Mucosa of stomach (tissue), 1 donor: ENCODE data around the gene TTLL4.
"Not testable (repeated sequence)": the region's sequence is repeated elsewhere in the genome, so short reads cannot be mapped to it uniquely, and the experiment has no call there.

Experiments
- H3K27me3 ChIP-seq: one replicate; pipeline ENCODE4 v1.7.0; 2013; ENCODE audit warnings: mild to moderate bottlenecking, low read length; ENCODE audit not compliant: control insufficient read depth, insufficient read depth
- H3K36me3 ChIP-seq: one replicate; pipeline ENCODE4 v1.7.0; 2013; ENCODE audit warnings: low read length; ENCODE audit not compliant: control insufficient read depth, insufficient read depth
- H3K4me1 ChIP-seq: one replicate; pipeline ENCODE4 v1.7.0; 2013; ENCODE audit warnings: mild to moderate bottlenecking, low read length; ENCODE audit not compliant: control insufficient read depth, insufficient read depth
- H3K4me3 ChIP-seq: one replicate; pipeline ENCODE4 v1.7.0; 2013; ENCODE audit warnings: low read length
- H3K9ac ChIP-seq: one replicate; pipeline ENCODE4 v1.7.0; 2013; ENCODE audit warnings: mild to moderate bottlenecking, low read length, moderate library complexity
- H3K9me3 ChIP-seq: one replicate; pipeline ENCODE4 v1.7.0; 2013; ENCODE audit warnings: mild to moderate bottlenecking, low read length, moderate library complexity; ENCODE audit not compliant: control insufficient read depth
- donor health status: Pancreatic carcinoma.

TTLL4 gene

DNA sequence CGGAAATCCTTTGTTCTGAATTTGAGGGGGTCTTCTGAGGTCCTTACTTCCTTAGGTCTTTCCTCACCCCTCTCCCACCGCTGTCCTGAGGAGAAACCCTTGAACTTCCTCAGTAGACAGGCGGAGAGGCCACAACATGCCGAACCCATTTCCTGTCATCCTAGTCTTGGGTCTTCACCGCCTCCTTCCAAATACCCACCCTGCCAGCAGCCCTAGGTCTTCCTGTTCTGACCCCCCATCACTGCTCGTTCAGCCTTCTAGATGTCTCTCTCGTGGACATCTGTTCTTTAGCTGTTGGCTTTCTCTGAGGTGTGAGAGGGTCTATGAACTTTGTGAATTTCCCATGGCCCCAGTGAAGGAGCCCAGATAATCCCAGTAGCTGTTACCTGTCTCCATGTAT, 44.1 kb downstream of the TTLL4 start:
- H3K9me3 ChIP-seq = no peaks in the 10 kb centered on the region
- peaks cover 21% of the 10 kb centered on the region for H3K36me3 ChIP-seq
- H3K9ac ChIP-seq = no peak overlapping the region
- H3K27me3 ChIP-seq = no peaks in the 10 kb centered on the region
- H3K4me3 ChIP-seq = no peak overlapping the region
- no peaks in the 10 kb centered on the region for H3K4me1 ChIP-seq

DNA sequence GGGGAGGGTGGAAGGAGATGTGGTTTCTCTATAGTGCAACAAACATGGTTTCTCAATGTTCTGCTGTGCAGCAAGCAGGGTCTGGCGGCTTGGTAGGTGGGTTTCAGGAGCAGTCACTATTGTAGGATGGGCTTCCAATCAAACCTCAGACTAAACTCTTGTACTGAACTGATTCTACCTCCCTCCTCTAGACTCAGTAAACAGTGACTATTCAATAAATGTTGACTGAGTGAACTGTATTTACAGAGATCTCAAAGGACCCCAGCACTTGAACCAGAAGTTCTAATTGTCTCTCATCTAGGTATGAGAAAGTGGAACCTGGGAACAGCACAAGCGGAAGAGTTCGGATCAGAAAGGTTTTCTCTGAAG, 44.5 kb downstream of the TTLL4 start:
- H3K4me3 ChIP-seq = no peak overlapping the region
- H3K9me3 ChIP-seq = no peaks in the 10 kb centered on the region
- peaks cover 19% of the 10 kb centered on the region for H3K36me3 ChIP-seq
- no peaks in the 10 kb centered on the region for H3K27me3 ChIP-seq
- H3K9ac ChIP-seq = no peak overlapping the region
- H3K4me1 ChIP-seq = no peaks in the 10 kb centered on the region

DNA sequence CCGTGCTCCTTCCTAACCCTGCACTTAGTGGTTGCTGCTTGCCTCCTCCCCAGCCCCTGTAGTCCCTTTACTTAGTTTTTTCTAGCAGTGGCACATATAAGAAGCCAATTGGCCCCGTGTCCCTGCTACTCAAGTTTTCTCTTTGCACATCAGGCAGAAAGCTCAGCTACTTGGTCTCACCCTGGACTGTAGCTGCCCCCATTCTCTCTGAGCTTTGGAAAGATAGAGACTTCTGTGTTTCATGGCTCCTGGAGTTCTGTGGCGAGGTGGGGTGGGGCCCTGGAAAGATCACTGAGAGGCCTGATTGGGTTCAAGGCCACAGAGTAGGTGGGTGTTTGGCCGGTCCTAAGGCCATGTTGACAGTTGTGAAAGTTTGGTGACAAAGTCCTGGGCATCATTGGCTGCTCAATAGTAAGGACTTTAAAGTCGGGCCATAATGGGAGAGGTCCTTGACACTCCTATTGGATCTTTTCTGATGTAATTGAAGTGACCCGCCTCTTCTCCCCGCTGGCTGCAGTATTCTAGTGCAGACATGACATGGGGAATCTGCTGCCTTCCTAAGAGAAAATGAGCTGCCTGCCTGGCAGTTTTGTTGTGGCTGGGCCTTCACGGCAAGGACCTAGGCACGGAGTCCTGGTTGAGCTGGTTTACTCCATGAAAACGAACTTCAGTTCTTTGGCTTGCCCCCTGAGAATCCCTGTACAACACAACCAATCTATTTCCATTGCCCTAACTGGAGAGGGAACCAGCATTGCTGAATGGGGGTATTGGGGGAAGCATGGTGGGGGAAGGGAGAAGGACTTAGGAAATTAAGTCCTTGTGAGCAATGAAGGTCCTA, 45.2 kb downstream of the TTLL4 start:
- H3K4me3 ChIP-seq = no peak overlapping the region
- H3K36me3 ChIP-seq = peaks cover 14% of the 10 kb centered on the region
- H3K9me3 ChIP-seq = no peaks in the 10 kb centered on the region
- no peak overlapping the region for H3K9ac ChIP-seq
- H3K27me3 ChIP-seq = no peaks in the 10 kb centered on the region
- no peaks in the 10 kb centered on the region for H3K4me1 ChIP-seq

DNA sequence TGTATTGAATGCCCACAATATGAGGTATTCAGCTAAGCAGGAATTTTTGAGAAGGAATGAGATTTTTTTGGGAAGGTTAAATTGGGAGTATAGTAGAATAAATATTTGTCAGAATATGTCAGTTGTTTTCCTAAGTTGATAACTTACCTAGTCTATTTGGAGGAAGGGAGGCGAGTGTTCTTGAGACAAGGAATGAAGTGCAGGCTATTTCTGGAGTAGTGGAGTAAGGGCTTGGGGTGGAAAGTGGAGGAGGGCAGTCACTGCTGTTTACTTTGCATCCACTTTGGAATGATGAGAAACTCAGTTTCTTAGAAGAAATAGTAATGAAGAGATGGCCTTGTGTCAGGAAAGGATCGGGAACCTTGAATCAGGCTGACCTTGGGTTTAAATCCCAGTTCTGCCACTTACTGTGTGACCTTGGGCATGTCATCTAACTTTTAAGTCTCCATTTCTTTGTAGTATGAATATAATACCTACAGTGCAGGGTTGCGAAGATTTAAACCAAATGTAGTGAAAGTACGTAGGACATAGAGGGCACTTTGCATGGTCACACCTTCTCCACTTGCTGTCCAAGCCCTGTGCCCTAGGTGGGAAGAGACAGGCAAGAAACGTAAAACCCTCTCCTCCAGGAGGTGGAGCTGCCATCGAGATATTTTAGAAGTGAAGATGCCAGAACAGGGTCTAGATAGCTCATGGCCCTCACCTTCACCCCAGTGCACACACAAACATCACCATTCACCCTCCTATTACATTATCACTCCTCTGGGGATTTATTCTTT, 46.2 kb downstream of the TTLL4 start:
- Histone ChIP-seq H3K9ac (no peak overlapping the region), H3K27me3 (no peaks in the 10 kb centered on the region), H3K36me3 (peaks cover 9% of the 10 kb centered on the region), H3K9me3 (no peaks in the 10 kb centered on the region), H3K4me3 (no peak overlapping the region), H3K4me1 (no peaks in the 10 kb centered on the region)

DNA sequence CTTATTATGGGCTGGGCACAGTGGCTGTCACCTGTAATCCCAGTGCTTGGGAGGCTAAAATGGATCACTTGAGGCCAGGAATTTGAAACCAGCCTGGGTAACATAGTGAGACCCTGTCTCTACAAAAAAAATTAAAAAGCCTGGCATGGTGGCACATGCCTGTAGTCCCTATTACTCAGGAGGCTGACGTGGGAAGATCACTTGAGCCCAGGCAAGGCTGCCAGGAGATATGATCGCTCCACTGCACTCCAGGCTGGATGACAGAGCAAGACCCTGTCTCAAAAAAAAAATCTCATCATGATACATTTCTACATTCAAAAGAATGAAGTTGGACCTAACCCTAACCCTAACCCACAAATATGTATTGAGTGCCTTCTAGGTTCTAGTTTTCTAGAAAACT, 51.2 kb downstream of the TTLL4 start:
- Histone ChIP-seq H3K9me3 (no peaks in the 10 kb centered on the region), H3K27me3 (no peaks in the 10 kb centered on the region), H3K4me3 (no peak overlapping the region), H3K4me1 (no peaks in the 10 kb centered on the region), H3K36me3 (no peaks in the 10 kb centered on the region), H3K9ac (no peak overlapping the region)

DNA sequence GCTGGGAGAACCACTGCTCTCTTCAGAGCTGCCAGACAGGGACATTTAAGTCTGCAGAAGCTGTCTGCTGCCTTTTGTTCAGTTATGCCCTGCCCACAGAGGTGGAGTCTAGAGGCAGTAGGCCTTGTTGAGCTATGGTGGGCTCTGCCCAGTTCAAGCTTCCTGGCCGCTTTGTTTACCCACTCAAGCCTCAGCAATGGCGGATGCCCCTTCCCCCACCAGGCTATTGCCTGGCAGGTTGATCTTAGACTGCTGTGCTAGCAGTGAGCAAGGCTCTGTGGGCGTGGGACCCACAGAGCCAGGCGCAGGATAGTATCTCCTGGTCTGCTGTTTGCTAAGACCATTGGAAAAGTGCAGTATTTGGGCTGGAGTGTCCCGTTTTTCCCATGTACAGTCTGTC, 62.1 kb downstream of the TTLL4 start:
- H3K9ac ChIP-seq, H3K27me3 ChIP-seq, H3K4me3 ChIP-seq, H3K36me3 ChIP-seq, H3K9me3 ChIP-seq, H3K4me1 ChIP-seq: not testable (repeated sequence)

DNA sequence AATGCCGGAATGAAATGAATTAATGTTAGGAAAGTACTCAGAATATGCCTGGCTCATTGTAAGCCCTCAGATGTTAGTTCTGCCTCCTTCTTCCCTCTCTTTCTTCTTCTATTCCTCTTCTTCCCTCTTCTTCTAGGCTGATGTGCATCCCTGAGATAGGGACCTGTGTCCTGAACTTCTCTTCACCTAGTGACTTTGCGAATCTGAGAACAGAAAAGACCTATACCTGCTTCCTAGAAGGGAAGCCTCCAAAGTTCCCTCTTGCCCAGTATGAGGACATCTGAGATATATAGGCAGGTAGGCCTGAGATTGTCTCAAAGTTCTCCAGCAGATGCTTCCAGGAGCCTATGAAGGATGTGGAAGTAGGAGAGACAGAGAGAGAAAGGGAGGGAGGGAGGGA, 63.2 kb downstream of the TTLL4 start:
- no peak overlapping the region for H3K9ac ChIP-seq
- no peak overlapping the region for H3K4me3 ChIP-seq
- H3K9me3 ChIP-seq = no peaks in the 10 kb centered on the region
- no peaks in the 10 kb centered on the region for H3K27me3 ChIP-seq
- peaks cover 1% of the 10 kb centered on the region for H3K4me1 ChIP-seq
- H3K36me3 ChIP-seq = no peaks in the 10 kb centered on the region

DNA sequence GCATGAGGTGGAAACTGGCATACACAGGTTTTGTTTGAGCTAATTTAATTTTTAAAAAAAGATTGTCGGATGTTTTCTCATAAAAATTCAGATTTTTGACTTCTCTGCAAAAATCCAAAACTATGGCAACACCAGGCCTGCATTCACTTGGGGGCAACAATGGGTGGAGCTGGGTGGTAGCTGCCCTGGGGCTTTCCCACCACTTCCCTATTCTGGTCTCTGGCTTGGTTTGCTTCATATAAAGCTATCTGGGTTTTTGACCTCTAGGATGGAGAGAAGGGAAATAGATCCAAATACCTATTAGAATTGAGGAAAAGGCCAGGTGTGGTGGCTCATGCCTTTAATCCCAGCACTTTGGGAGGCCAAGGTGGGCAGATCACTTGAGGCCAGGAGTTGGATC, 65.9 kb downstream of the TTLL4 start:
- Histone ChIP-seq H3K9me3 (no peaks in the 10 kb centered on the region), H3K36me3 (no peaks in the 10 kb centered on the region), H3K4me3 (no peak overlapping the region), H3K27me3 (peaks cover 3% of the 10 kb centered on the region), H3K9ac (no peak overlapping the region), H3K4me1 (peaks cover 19% of the 10 kb centered on the region)

DNA sequence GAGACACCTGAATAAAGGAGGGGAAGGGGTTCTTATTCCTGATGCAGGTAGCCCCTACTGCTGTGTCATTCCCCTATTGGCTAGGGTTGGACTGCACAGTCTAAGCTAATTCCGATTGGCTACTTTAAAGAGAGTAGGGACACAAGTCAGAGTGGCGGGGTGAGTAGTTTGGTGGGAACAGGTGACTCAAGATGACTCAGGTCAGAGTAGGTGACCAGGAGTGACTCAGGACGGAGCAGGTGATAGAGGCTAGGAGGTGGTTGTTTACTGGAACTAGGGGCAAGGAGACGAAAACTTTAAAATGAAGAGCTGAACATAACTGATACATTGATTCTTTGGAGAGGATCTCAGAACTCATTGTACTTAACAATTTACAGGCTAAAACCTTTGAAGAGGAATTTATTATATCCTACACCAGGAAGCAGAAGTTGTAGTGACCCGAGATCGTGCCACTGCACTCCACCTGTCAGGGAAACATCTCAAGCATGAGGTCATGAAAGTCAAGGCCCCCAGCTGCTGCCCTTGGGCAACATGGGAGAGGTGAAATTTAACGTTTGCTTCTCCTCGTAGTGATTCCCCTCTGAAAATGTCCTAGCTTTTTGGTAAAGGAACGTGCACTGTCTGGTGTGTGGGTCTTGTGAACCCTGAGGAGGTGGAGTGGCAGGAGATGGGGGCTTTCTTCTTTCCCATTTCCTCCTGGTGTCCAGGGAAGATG, 66.8 kb downstream of the TTLL4 start:
- no peaks in the 10 kb centered on the region for H3K9me3 ChIP-seq
- peaks cover 12% of the 10 kb centered on the region for H3K27me3 ChIP-seq
- no peak overlapping the region for H3K4me3 ChIP-seq
- peaks cover 24% of the 10 kb centered on the region for H3K4me1 ChIP-seq
- H3K36me3 ChIP-seq = no peaks in the 10 kb centered on the region
- H3K9ac ChIP-seq = no peak overlapping the region

DNA sequence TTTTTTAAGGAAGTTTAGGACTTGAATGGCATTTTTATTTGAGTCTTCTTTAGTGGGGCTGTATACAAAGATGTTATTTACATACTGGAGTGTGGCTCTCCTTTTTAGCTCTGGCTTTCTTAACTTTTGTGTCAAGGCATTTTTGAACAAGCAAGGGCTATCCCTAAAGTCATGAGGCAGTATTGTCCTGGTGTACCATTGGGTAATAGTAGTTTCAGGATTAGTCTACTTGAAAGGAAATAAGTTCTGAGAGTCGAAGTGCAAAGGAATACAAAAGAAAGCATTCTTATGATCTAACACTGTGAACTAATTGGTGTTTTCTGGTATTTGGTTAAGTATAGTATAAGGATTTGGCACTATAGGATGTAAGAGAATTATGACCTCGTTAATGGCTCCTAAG, 69.4 kb downstream of the TTLL4 start:
- no peak overlapping the region for H3K9ac ChIP-seq

DNA sequence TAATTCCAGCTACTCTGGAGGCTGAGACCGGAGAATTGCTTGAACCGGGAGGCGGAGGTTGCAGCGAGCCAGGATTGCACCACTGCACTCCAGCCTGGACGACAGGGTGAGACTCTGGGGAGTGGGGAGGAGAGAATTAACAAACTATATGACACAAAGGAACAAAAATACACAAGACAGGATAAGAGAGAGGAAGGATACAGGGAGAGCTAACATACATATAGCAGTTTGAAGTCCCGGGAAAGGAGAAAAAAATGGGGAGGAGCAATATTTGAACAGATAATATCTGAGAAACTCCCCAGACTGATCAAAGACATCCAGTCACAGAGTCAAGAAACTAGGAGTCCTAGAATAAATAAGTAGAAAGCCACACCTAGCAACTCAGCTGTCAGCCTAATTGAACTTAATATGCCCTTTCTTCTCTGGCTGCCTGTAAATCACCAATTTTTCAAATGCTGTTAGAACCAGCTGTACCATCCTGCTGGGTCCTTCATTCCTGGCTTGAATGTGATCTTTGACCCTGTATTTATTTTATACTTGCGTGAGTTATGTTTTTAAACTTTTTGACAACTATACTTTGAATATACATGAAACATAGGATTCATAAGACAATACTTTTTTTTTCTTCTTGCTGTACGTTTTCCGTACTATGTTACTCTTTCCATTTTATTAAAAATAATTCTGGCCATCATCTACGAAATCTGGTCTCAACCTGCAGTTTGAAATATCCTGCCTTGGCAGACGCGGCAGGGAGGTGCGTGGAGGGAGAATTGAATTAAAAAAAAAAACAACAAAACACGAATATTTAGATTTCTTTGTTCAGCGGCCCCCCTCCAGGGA, 70.4 kb downstream of the TTLL4 start:
- no peaks in the 10 kb centered on the region for H3K36me3 ChIP-seq
- H3K9me3 ChIP-seq = no peaks in the 10 kb centered on the region
- H3K4me1 ChIP-seq = peaks cover 30% of the 10 kb centered on the region
- peak overlapping the region; percentile 72 for H3K9ac ChIP-seq
- H3K27me3 ChIP-seq = peaks cover 18% of the 10 kb centered on the region
- peak overlapping the region; percentile 37 for H3K4me3 ChIP-seq

More for the DNA sequence above, 69.4 kb downstream of the TTLL4 start:
- peaks cover 18% of the 10 kb centered on the region for H3K27me3 ChIP-seq
- no peaks in the 10 kb centered on the region for H3K36me3 ChIP-seq
- peaks cover 25% of the 10 kb centered on the region for H3K4me1 ChIP-seq
- H3K4me3 ChIP-seq = no peak overlapping the region
- H3K9me3 ChIP-seq = no peaks in the 10 kb centered on the region
